HepG2 (cell line): ENCODE measurements around the gene LSS. TPM values are rescaled to one million over a fixed set of nuclear protein-coding genes. Genes with fewer than 3 reads are reported as not detected.
A peak's percentile ranks its signal among the peaks of the same experiment; 100 is the strongest.

Experiments used
- FIP1L1 ChIP-seq: fragments of 200-400 bp; formaldehyde crosslinking; IDR thresholded peaks from 2 replicates; pipeline ENCODE4 v1.6.1; 2018; ENCODE audit warnings: low read depth, mild to moderate bottlenecking, low read length, moderate library complexity, borderline replicate concordance; ENCODE audit not compliant: insufficient read depth
- KAT8 ChIP-seq: IDR thresholded peaks from 2 replicates; pipeline ENCODE4 v1.6.1; 2016; ENCODE audit warnings: missing genetic modification reagents, missing compliant biosample characterization
- KLF15 ChIP-seq: sonication (generic); formaldehyde crosslinking; IDR thresholded peaks from 2 replicates; pipeline ENCODE4 v1.8.1; 2023; ENCODE audit warnings: borderline replicate concordance, mild to moderate bottlenecking, inconsistent platforms, missing genetic modification reagents, mixed read lengths
- NCOR1 ChIP-seq: fragments of 200-600 bp; sonication (generic); IDR thresholded peaks from 2 replicates; pipeline ENCODE4 v1.7.0; 2017; ENCODE audit warnings: antibody characterized with exemption, low read length, borderline replicate concordance
- NFE2 ChIP-seq: sonication (generic); formaldehyde crosslinking; IDR thresholded peaks from 2 replicates; pipeline ENCODE4 v1.4.0; 2020; ENCODE audit warnings: missing genetic modification reagents
- NFYC ChIP-seq: IDR thresholded peaks from 2 replicates; pipeline ENCODE4 v1.6.1; 2016; ENCODE audit warnings: missing genetic modification reagents, missing compliant biosample characterization
- POGK ChIP-seq: sonication (generic); formaldehyde crosslinking; conservative IDR thresholded peaks from 2 replicates; pipeline ENCODE4 v1.8.0; 2022; ENCODE audit warnings: mild to moderate bottlenecking, moderate library complexity, missing genetic modification reagents
- SRSF4 ChIP-seq: fragments of 200-400 bp; formaldehyde crosslinking; IDR thresholded peaks from one replicate; pipeline ENCODE4 v1.6.1; 2018; ENCODE audit warnings: mild to moderate bottlenecking, low read depth, low read length, moderate library complexity; ENCODE audit not compliant: poor library complexity, severe bottlenecking
- TAF1 ChIP-seq: sonication (generic); formaldehyde crosslinking; IDR thresholded peaks from 2 replicates; pipeline ENCODE4 v1.4.0; 2020; ENCODE audit warnings: missing genetic modification reagents
- ZNF350 ChIP-seq: sonication (generic); formaldehyde crosslinking; IDR thresholded peaks from 2 replicates; pipeline ENCODE4 v1.4.0; 2020; ENCODE audit warnings: mild to moderate bottlenecking, low read depth, missing genetic modification reagents, borderline replicate concordance
- ZNF569 ChIP-seq: sonication (generic); formaldehyde crosslinking; IDR thresholded peaks from 2 replicates; pipeline ENCODE4 v1.5.0; 2020; ENCODE audit warnings: mild to moderate bottlenecking, missing genetic modification reagents, moderate library complexity, borderline replicate concordance
- ZNF644 ChIP-seq: IDR thresholded peaks from 2 replicates; pipeline ENCODE4 v1.6.1; 2016; ENCODE audit warnings: low read depth
- ZSCAN29 ChIP-seq: sonication (generic); formaldehyde crosslinking; conservative IDR thresholded peaks from 2 replicates; pipeline ENCODE4 v1.4.0; 2020; ENCODE audit warnings: mild to moderate bottlenecking, missing genetic modification reagents
- polyA plus RNA-seq, 8 experiments: library from polyadenylated mRNA; depleted of rRNA in 3 of 8; stranded (reverse) in 7 of 8; unstranded in 1 of 8; fragments of >200 nt; fragmentation: Illumina TruSeq in 4 of 8; extraction: Trizol in 4 of 8; gene quantifications; 2 replicates each; pipeline versions ENCODE4 v1.2.1 to v1.2.3, GENCODE V29; 2011 to 2016; ENCODE audit warnings: low read depth in 4 of 8, missing spikeins in 1 of 8, mixed read lengths in 1 of 8; ENCODE audit not compliant: insufficient read depth in 1 of 8
- total RNA-seq, 5 experiments: library from RNA; depleted of rRNA; stranded (reverse); fragments of >200 nt; fragmentation: Illumina TruSeq; extraction: Trizol; gene quantifications; 2 replicates each; pipeline ENCODE4 v1.2.3, GENCODE V29; 2016; ENCODE audit warnings: low read depth in 1 of 5
- TF ChIP-seq, protein P1 (sequence below): sonication (generic); formaldehyde crosslinking; IDR thresholded peaks from 2 replicates; pipeline ENCODE4 v1.4.0; 2020; ENCODE audit warnings: mild to moderate bottlenecking, missing genetic modification reagents
- TF ChIP-seq, protein P2 (sequence below): sonication (generic); formaldehyde crosslinking; IDR thresholded peaks from 2 replicates; pipeline ENCODE4 v1.4.0; 2020; ENCODE audit warnings: missing genetic modification reagents, mild to moderate bottlenecking, borderline replicate concordance
- TF ChIP-seq, protein P3 (sequence below): sonication (generic); formaldehyde crosslinking; IDR thresholded peaks from 2 replicates; pipeline ENCODE4 v1.8.1; 2023; ENCODE audit warnings: missing genetic modification reagents, mild to moderate bottlenecking, borderline replicate concordance
- TF ChIP-seq, protein P4 (sequence below): sonication (generic); formaldehyde crosslinking; IDR thresholded peaks from 2 replicates; pipeline ENCODE4 v1.5.0; 2020; ENCODE audit warnings: missing genetic modification reagents

Gene LSS
- total and polyA plus RNA-seq, 2 of the 13 experiments (the other 11 are each of a cell fraction or from before 2014, with no cell fraction given): 72.6 to 113 TPM

- TF ChIP-seq, protein P1, sequence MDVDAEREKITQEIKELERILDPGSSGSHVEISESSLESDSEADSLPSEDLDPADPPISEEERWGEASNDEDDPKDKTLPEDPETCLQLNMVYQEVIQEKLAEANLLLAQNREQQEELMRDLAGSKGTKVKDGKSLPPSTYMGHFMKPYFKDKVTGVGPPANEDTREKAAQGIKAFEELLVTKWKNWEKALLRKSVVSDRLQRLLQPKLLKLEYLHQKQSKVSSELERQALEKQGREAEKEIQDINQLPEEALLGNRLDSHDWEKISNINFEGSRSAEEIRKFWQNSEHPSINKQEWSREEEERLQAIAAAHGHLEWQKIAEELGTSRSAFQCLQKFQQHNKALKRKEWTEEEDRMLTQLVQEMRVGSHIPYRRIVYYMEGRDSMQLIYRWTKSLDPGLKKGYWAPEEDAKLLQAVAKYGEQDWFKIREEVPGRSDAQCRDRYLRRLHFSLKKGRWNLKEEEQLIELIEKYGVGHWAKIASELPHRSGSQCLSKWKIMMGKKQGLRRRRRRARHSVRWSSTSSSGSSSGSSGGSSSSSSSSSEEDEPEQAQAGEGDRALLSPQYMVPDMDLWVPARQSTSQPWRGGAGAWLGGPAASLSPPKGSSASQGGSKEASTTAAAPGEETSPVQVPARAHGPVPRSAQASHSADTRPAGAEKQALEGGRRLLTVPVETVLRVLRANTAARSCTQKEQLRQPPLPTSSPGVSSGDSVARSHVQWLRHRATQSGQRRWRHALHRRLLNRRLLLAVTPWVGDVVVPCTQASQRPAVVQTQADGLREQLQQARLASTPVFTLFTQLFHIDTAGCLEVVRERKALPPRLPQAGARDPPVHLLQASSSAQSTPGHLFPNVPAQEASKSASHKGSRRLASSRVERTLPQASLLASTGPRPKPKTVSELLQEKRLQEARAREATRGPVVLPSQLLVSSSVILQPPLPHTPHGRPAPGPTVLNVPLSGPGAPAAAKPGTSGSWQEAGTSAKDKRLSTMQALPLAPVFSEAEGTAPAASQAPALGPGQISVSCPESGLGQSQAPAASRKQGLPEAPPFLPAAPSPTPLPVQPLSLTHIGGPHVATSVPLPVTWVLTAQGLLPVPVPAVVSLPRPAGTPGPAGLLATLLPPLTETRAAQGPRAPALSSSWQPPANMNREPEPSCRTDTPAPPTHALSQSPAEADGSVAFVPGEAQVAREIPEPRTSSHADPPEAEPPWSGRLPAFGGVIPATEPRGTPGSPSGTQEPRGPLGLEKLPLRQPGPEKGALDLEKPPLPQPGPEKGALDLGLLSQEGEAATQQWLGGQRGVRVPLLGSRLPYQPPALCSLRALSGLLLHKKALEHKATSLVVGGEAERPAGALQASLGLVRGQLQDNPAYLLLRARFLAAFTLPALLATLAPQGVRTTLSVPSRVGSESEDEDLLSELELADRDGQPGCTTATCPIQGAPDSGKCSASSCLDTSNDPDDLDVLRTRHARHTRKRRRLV (CRISPR knock-in tag): no peak; the same call in 1 of the 2 replicates
- no peak for TF ChIP-seq ZNF569 (CRISPR knock-in tag)
- TF ChIP-seq, protein P2, sequence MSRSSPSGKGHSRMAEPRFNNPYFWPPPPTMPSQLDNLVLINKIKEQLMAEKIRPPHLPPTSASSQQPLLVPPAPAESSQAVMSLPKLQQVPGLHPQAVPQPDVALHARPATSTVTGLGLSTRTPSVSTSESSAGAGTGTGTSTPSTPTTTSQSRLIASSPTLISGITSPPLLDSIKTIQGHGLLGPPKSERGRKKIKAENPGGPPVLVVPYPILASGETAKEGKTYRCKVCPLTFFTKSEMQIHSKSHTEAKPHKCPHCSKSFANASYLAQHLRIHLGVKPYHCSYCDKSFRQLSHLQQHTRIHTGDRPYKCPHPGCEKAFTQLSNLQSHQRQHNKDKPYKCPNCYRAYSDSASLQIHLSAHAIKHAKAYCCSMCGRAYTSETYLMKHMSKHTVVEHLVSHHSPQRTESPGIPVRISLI (CRISPR knock-in tag): peak; percentile 22; the same call in 1 of the 2 replicates
- no peak for TF ChIP-seq KLF15 (CRISPR knock-in tag)
- TF ChIP-seq KAT8 (CRISPR knock-in tag): 0 out of 2 replicates have a peak, but pooled peaks have one; percentile 24
- no peak; the same call in 1 of the 2 replicates for TF ChIP-seq NFYC (CRISPR knock-in tag)
- TF ChIP-seq SRSF4: no peak
- TF ChIP-seq, protein P3, sequence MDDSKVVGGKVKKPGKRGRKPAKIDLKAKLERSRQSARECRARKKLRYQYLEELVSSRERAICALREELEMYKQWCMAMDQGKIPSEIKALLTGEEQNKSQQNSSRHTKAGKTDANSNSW: no peak
- peak; percentile 96 for TF ChIP-seq ZNF350 (CRISPR knock-in tag)
- TF ChIP-seq FIP1L1: no peak
- TF ChIP-seq POGK (CRISPR knock-in tag): 0 out of 2 replicates have a peak, but pooled peaks have one; percentile 33
- TF ChIP-seq TAF1 (CRISPR knock-in tag): peak; percentile 93
- no peak for TF ChIP-seq NFE2
- TF ChIP-seq ZNF644 (CRISPR knock-in tag): no peak
- no peak for TF ChIP-seq NCOR1
- TF ChIP-seq, protein P4, sequence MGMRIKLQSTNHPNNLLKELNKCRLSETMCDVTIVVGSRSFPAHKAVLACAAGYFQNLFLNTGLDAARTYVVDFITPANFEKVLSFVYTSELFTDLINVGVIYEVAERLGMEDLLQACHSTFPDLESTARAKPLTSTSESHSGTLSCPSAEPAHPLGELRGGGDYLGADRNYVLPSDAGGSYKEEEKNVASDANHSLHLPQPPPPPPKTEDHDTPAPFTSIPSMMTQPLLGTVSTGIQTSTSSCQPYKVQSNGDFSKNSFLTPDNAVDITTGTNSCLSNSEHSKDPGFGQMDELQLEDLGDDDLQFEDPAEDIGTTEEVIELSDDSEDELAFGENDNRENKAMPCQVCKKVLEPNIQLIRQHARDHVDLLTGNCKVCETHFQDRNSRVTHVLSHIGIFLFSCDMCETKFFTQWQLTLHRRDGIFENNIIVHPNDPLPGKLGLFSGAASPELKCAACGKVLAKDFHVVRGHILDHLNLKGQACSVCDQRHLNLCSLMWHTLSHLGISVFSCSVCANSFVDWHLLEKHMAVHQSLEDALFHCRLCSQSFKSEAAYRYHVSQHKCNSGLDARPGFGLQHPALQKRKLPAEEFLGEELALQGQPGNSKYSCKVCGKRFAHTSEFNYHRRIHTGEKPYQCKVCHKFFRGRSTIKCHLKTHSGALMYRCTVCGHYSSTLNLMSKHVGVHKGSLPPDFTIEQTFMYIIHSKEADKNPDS (CRISPR knock-in tag): no peak
- TF ChIP-seq ZSCAN29 (CRISPR knock-in tag): no peak
These were observed 72.8 kb downstream of the LSS start, which contains the start of gene FTCD (continued) for GRCh38 chr21:46155514-46156377.
